ENCODE results near the gene TIGD2.

- TF ChIP-seq CREB1 (IDR thresholded peaks at IDR 0.05; ENCODE audit: low read depth), result no peak
- no peak for TF ChIP-seq CEBPB (IDR thresholded peaks at IDR 0.05)
- TF ChIP-seq TCF12 (IDR thresholded peaks at IDR 0.05; ENCODE audit: low read depth), result no peak
- TF ChIP-seq USF1 (IDR thresholded peaks at IDR 0.05), result no peak
- no peak for TF ChIP-seq RAD21 (IDR thresholded peaks at IDR 0.05; ENCODE audit: low read depth)
- TF ChIP-seq EP300 (IDR thresholded peaks at IDR 0.05; ENCODE audit: borderline replicate concordance), result no peak
- TF ChIP-seq TEAD4 (IDR thresholded peaks at IDR 0.05), result no peak
- TF ChIP-seq EGR1 (IDR thresholded peaks at IDR 0.05), result no peak
- no peak for TF ChIP-seq FOXM1 (IDR thresholded peaks at IDR 0.05; ENCODE audit: borderline replicate concordance, low read depth)
Measured at GRCh38 chr4:89140168-89140759, 28.9 kb downstream of the TIGD2 start.
